ENCODE data around the gene TPP2.
A peak's percentile ranks its signal among the peaks of the same experiment; 100 is the strongest.

TPP2 gene

GRCh38 chr13:102596147-102597028 lies at the start of gene TPP2:
Gene TPP2 (plus strand): TSS chr13:102596986. CDS start chr13:102597039, 53 bp downstream.
- DNase-seq, result peak; percentile 97 to 100 (median 99)
- intact Hi-C loops (cut with DNase I), result loop anchor here (2.0 kb wide), 1 partner anchor 250 kb away; the partner anchor contains the start of gene ERCC5

- DNase-seq, result no peak
- intact Hi-C loops (cut with DNase I), result no loop called here
These were observed 48.0 kb upstream of the TPP2 start for GRCh38 chr13:102548811-102549210.

- DNase-seq, result no peak
- intact Hi-C loops (cut with DNase I), result no loop called here
These were observed 46.3 kb upstream of the TPP2 start for GRCh38 chr13:102550507-102550906.

GRCh38 chr13:102555914-102556553 lies 40.8 kb upstream of the TPP2 start:
- DNase-seq, result no peak
- intact Hi-C loops (cut with DNase I), result loop anchor here (2.0 kb wide), 2 partner anchors 415 to 613 kb away; no protein-coding TSS in a partner anchor

- intact Hi-C loops (cut with DNase I), result loop anchor here (2.0 kb wide), 2 partner anchors 416 to 614 kb away; no protein-coding TSS in a partner anchor
- no peak for DNase-seq
These were observed 40.0 kb upstream of the TPP2 start for GRCh38 chr13:102556806-102557205.

- intact Hi-C loops (cut with DNase I), result no loop called here
- DNase-seq, result no peak
These were observed 38.8 kb upstream of the TPP2 start for GRCh38 chr13:102558029-102558428.

GRCh38 chr13:102561933-102562332 lies 34.9 kb upstream of the TPP2 start:
- intact Hi-C loops (cut with DNase I), result no loop called here
- DNase-seq, result no peak

GRCh38 chr13:102563267-102563666 lies 33.5 kb upstream of the TPP2 start:
- intact Hi-C loops (cut with DNase I), result no loop called here
- DNase-seq, result no peak

- DNase-seq, result no peak
- intact Hi-C loops (cut with DNase I), result no loop called here
These were observed 32.2 kb upstream of the TPP2 start for GRCh38 chr13:102564564-102564963.

GRCh38 chr13:102566513-102566912 lies 30.3 kb upstream of the TPP2 start:
- no peak for DNase-seq
- intact Hi-C loops (cut with DNase I), result no loop called here

GRCh38 chr13:102567857-102568256 lies 28.9 kb upstream of the TPP2 start:
- intact Hi-C loops (cut with DNase I), result no loop called here
- no peak for DNase-seq

- intact Hi-C loops (cut with DNase I), result no loop called here
- DNase-seq, result no peak
These were observed 27.3 kb upstream of the TPP2 start for GRCh38 chr13:102569488-102569887.

- no peak for DNase-seq
- intact Hi-C loops (cut with DNase I), result no loop called here
These were observed 25.7 kb upstream of the TPP2 start for GRCh38 chr13:102571075-102571474.

- intact Hi-C loops (cut with DNase I), result no loop called here
- DNase-seq, result no peak
These were observed 24.5 kb upstream of the TPP2 start for GRCh38 chr13:102572323-102572722.

- intact Hi-C loops (cut with DNase I), result loop anchor here (2.0 to 5.0 kb wide), 2 partner anchors 142 to 266 kb away; partner anchors contain the start of gene ERCC5
- peak in 1 of 10 donors; percentile 20 for DNase-seq
These were observed 16.1 kb upstream of the TPP2 start for GRCh38 chr13:102580552-102581169.

- no peak for DNase-seq
- intact Hi-C loops (cut with DNase I), result loop anchor here (5.0 kb wide), 1 partner anchor 140 kb away; no protein-coding TSS in a partner anchor
These were observed 14.5 kb upstream of the TPP2 start for GRCh38 chr13:102582256-102582655.

- DNase-seq, result no peak
- intact Hi-C loops (cut with DNase I), result loop anchor here (5.0 kb wide), 1 partner anchor 138 kb away; no protein-coding TSS in a partner anchor
These were observed 12.4 kb upstream of the TPP2 start for GRCh38 chr13:102584434-102584833.

- intact Hi-C loops (cut with DNase I), result no loop called here
These were observed 10.2 kb upstream of the TPP2 start for GRCh38 chr13:102586615-102587014.

GRCh38 chr13:102587916-102588315 lies 8.9 kb upstream of the TPP2 start:
- intact Hi-C loops (cut with DNase I), result no loop called here
- DNase-seq, result no peak

More at GRCh38 chr13:102586615-102587014, 10.2 kb upstream of the TPP2 start:
- no peak for DNase-seq

GRCh38 chr13:102589301-102589822 lies 7.4 kb upstream of the TPP2 start:
- intact Hi-C loops (cut with DNase I), result no loop called here
- DNase-seq, result peak in 3 of 10 donors; percentile 18 to 31 (median 20)
